DND-41 (cell line): ENCODE data around the gene GATB.

Experiments
- ATAC-seq: fragments of 200-7000 bp; cut with Tn5 transposase; 3 replicates; pipeline ENCODE4 v1.9.1; 2021; ENCODE audit warnings: low read depth; ENCODE audit not compliant: insufficient read depth
- DNase-seq: peaks from one replicate; pipeline ENCODE4 v3.0.0-alpha.2; 2020
- H2AFZ ChIP-seq: 2 replicates; pipeline ENCODE4 v1.6.0; 2012; ENCODE audit warnings: low read depth, low read length
- H3K27ac ChIP-seq: 2 replicates; pipeline ENCODE4 v1.5.1; 2012; ENCODE audit warnings: low read length, inconsistent platforms
- H3K27me3 ChIP-seq: fragments of 200-600 bp; sonication (generic); 2 replicates; pipeline ENCODE4 v1.6.0; 2012; ENCODE audit warnings: low read length, mild to moderate bottlenecking, inconsistent platforms; ENCODE audit not compliant: insufficient read depth, poor library complexity
- H3K36me3 ChIP-seq: 2 replicates; pipeline ENCODE4 v1.5.1; 2012; ENCODE audit warnings: low read length, inconsistent platforms; ENCODE audit not compliant: insufficient read depth
- H3K4me1 ChIP-seq: 2 replicates; pipeline ENCODE4 v1.5.1; 2012; ENCODE audit warnings: mild to moderate bottlenecking, low read length; ENCODE audit not compliant: insufficient read depth
- H3K4me2 ChIP-seq: 2 replicates; pipeline ENCODE4 v1.6.0; 2012; ENCODE audit warnings: mild to moderate bottlenecking, moderate library complexity, low read length, inconsistent platforms; ENCODE audit not compliant: insufficient read depth
- H3K4me3 ChIP-seq, 2 experiments: fragments of 200-600 bp in 1 of 2; shearing (Covaris generic) in 1 of 2; 2 replicates each; pipeline ENCODE4 v1.5.1; 2012 to 2016; ENCODE audit warnings: inconsistent platforms in 2 of 2, low read length in 2 of 2, mild to moderate bottlenecking in 2 of 2, low read depth in 1 of 2, moderate library complexity in 1 of 2
- H3K79me2 ChIP-seq: 2 replicates; pipeline ENCODE4 v1.6.0; 2012; ENCODE audit warnings: low read length, inconsistent platforms; ENCODE audit not compliant: insufficient read depth
- H3K9ac ChIP-seq: 2 replicates; pipeline ENCODE4 v1.6.0; 2012; ENCODE audit warnings: low read depth, mild to moderate bottlenecking, inconsistent platforms, low read length, moderate library complexity
- H3K9me3 ChIP-seq: 2 replicates; pipeline ENCODE4 v1.5.1; 2012; ENCODE audit warnings: low read length, moderate library complexity, mild to moderate bottlenecking, inconsistent platforms; ENCODE audit not compliant: insufficient read depth, severe bottlenecking
- H4K20me1 ChIP-seq: 2 replicates; pipeline ENCODE4 v1.6.0; 2012; ENCODE audit warnings: low read length; ENCODE audit not compliant: insufficient read depth
- EZH2 ChIP-seq: IDR thresholded peaks from 3 replicates; pipeline ENCODE4 v1.6.1; 2012; ENCODE audit warnings: borderline replicate concordance, low read depth, mild to moderate bottlenecking, moderate library complexity, low read length, inconsistent platforms; ENCODE audit not compliant: severe bottlenecking
- TF ChIP-seq, protein P1 (sequence below): IDR thresholded peaks from 2 replicates; pipeline ENCODE4 v1.5.1; 2012; ENCODE audit warnings: borderline replicate concordance, low read length, moderate library complexity, mild to moderate bottlenecking; ENCODE audit not compliant: poor library complexity, severe bottlenecking; ENCODE audit errors: extremely low read depth

GATB gene

DNA sequence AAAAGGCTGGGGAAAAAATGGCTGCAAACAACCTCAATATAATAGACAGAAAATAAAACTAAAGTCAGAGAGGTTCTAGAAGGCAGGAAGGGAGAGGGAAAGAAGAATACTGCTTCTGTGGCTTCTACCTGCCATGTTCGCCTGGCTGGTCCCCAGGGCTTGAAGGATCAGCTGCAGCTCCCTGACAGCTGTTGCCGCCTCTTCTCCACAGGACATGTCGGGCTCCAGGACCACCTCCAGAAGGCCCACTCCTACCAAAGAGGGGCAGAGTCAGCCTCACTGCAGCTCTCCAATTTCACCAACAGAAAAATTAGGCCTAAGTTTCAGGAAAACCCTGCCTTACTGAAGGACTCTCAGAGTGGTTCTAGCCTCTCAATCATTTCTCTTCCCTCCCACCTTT is 44.9 kb downstream of the GATB start:
- peaks cover 9% of the 10 kb centered on the region; the same call in 1 of the 2 replicates for H3K36me3 ChIP-seq
- no peaks in the 10 kb centered on the region for H3K27me3 ChIP-seq
- H3K79me2 ChIP-seq: no peaks in the 10 kb centered on the region
- H3K27ac ChIP-seq: no peak overlapping the region
- no peak overlapping the region for H2AFZ ChIP-seq
- no peaks in the 10 kb centered on the region for H3K4me1 ChIP-seq
- no peaks in the 10 kb centered on the region for H4K20me1 ChIP-seq
- no peak overlapping the region for H3K4me2 ChIP-seq
- TF ChIP-seq EZH2: no peak
- TF ChIP-seq, protein P1, sequence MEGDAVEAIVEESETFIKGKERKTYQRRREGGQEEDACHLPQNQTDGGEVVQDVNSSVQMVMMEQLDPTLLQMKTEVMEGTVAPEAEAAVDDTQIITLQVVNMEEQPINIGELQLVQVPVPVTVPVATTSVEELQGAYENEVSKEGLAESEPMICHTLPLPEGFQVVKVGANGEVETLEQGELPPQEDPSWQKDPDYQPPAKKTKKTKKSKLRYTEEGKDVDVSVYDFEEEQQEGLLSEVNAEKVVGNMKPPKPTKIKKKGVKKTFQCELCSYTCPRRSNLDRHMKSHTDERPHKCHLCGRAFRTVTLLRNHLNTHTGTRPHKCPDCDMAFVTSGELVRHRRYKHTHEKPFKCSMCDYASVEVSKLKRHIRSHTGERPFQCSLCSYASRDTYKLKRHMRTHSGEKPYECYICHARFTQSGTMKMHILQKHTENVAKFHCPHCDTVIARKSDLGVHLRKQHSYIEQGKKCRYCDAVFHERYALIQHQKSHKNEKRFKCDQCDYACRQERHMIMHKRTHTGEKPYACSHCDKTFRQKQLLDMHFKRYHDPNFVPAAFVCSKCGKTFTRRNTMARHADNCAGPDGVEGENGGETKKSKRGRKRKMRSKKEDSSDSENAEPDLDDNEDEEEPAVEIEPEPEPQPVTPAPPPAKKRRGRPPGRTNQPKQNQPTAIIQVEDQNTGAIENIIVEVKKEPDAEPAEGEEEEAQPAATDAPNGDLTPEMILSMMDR: no peak
- no peaks in the 10 kb centered on the region for H3K9me3 ChIP-seq
- no peak overlapping the region for H3K9ac ChIP-seq
- ATAC-seq (no peak), DNase-seq (no peak)
- no peak overlapping the region for H3K4me3 ChIP-seq

DNA sequence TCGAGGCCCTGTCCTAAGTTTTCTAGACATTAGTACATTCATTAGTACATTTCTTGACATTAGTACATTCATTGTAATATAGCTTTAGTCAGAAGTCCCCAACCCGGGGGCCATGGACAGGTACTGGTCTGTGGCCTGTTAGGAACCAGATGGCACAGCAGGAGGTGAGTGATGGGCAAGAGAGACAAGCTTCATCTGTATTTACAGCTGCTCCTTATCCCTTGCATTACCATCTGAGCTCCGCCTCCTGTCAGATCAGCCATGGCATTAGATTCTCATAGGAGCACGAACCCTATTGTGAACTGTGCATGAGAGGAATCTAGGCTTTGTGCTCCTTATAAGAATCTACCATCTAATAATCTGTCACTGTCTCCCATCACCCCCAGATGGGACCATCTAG is 48.0 kb downstream of the GATB start:
- no peak for DNase-seq
- H3K4me3 ChIP-seq: no peak overlapping the region
- no peak overlapping the region for H3K4me2 ChIP-seq
- H3K27me3 ChIP-seq: no peaks in the 10 kb centered on the region
- H3K9ac ChIP-seq: no peak overlapping the region
- H3K36me3 ChIP-seq: peaks cover 12% of the 10 kb centered on the region; the same call in 1 of the 2 replicates
- TF ChIP-seq, protein P1: no peak
- TF ChIP-seq EZH2: no peak
- ATAC-seq: no peak
- no peaks in the 10 kb centered on the region for H4K20me1 ChIP-seq
- no peaks in the 10 kb centered on the region for H3K4me1 ChIP-seq
- no peaks in the 10 kb centered on the region for H3K9me3 ChIP-seq
- H2AFZ ChIP-seq: no peak overlapping the region
- H3K79me2 ChIP-seq: no peaks in the 10 kb centered on the region
- no peak overlapping the region for H3K27ac ChIP-seq

DNA sequence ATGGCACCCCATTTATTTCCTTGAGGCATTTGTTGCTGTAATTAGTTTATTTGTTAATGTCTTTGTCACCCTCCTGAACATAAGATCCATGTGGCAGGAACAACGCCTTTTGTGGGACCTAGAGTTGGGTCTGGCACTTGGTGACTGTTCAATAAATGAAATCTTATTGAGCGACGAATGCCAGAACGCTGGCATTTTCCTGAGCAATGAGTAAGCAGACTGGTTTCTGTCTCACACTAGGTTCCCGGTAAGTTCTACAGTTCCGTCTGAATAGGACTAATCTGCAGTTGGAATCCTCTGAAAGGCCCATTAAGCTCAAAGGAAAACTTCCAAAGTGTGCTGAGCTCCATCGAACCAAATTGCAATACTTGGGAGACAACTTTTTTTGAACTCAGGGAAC is 49.2 kb downstream of the GATB start:
- Histone ChIP-seq H3K9ac (no peak overlapping the region), H3K9me3 (no peaks in the 10 kb centered on the region), H3K4me1 (no peaks in the 10 kb centered on the region), H3K4me3 (no peak overlapping the region), H3K4me2 (no peak overlapping the region), H3K27ac (no peak overlapping the region), H3K27me3 (no peaks in the 10 kb centered on the region), H3K79me2 (no peaks in the 10 kb centered on the region), H3K36me3 (peaks cover 16% of the 10 kb centered on the region; the same call in 1 of the 2 replicates), H4K20me1 (no peaks in the 10 kb centered on the region), H2AFZ (no peak overlapping the region)
- TF ChIP-seq, protein P1: no peak
- no peak for TF ChIP-seq EZH2
- ATAC-seq (no peak), DNase-seq (no peak)

DNA sequence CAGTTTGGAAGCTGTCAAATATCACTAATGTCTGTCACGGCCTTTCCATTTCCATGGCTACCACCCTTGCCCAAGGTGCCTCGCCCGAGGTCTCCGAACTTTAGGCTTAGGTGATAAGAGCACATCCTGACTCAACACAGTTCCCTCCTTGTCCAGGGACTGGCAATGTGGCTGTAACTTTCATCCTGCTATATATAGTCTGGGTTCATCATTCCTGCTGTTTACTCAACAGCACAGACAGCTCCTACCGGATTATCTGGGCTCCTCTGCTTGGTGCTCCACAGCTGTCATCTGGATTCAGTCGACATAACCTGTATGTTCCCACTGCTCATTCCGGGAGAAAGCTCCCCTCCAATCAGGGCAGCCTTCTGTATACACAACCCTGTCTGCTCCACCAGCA is 51.2 kb downstream of the GATB start:
- H4K20me1 ChIP-seq: no peaks in the 10 kb centered on the region
- no peak overlapping the region for H3K4me3 ChIP-seq
- no peaks in the 10 kb centered on the region for H3K9me3 ChIP-seq
- DNase-seq (no peak), ATAC-seq (no peak)
- H3K36me3 ChIP-seq: peaks cover 12% of the 10 kb centered on the region; the same call in 1 of the 2 replicates
- no peaks in the 10 kb centered on the region for H3K4me1 ChIP-seq
- no peaks in the 10 kb centered on the region for H3K79me2 ChIP-seq
- TF ChIP-seq, protein P1: no peak
- no peak for TF ChIP-seq EZH2
- H3K9ac ChIP-seq: no peak overlapping the region
- no peaks in the 10 kb centered on the region for H3K27me3 ChIP-seq
- no peak overlapping the region for H2AFZ ChIP-seq
- H3K27ac ChIP-seq: no peak overlapping the region
- no peak overlapping the region for H3K4me2 ChIP-seq
